Measurements from ENCODE around the gene WDFY2. TPM values are rescaled to one million over a fixed set of nuclear protein-coding genes. Genes with fewer than 3 reads are reported as not detected.

WDFY2 gene
- total RNA-seq, 1 donor from 2014 or later: 11.1 TPM

DNA sequence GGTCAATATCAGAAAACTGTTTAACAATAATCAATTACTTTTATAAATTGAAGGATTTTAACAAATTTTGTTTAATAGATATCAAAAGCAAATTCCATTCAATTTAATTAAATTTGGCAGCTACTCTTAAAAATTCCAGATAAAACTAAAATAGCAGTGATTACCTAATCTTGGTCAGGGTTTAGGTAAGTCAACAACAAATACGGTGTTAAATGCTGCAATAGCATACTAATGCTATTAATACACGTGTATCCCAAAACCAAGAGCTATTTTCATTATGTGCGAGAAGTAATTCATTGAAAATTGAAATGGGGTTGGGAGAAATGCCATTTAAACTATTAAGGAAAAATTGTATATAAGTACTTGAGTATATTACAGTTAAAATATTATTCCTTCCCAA lies 114.1 kb downstream of the WDFY2 start:
- no peaks in the 10 kb centered on the region for H3K27me3 ChIP-seq (ENCODE audit: control insufficient read depth, insufficient read depth, low read length)
- no peak for DNase-seq (ENCODE audit: low read depth)
- TF ChIP-seq CTCF (IDR thresholded peaks at IDR 0.05; ENCODE audit: insufficient read depth, low read length, poor library complexity, severe bottlenecking): no peak
- no peaks in the 10 kb centered on the region for H3K36me3 ChIP-seq (ENCODE audit: control insufficient read depth, insufficient read depth, low read length)
- no peak overlapping the region for H3K4me3 ChIP-seq (ENCODE audit: low read depth, low read length)

GRCh38 chr13:51704399-51705313 lies 120.4 kb downstream of the WDFY2 start:
- H3K4me3 ChIP-seq (ENCODE audit: low read depth, low read length): no peak overlapping the region
- no peak for DNase-seq (ENCODE audit: low read depth)
- TF ChIP-seq CTCF (IDR thresholded peaks at IDR 0.05; ENCODE audit: insufficient read depth, low read length, poor library complexity, severe bottlenecking): no peak
- H3K27me3 ChIP-seq (ENCODE audit: control insufficient read depth, insufficient read depth, low read length): no peaks in the 10 kb centered on the region
- H3K36me3 ChIP-seq (ENCODE audit: control insufficient read depth, insufficient read depth, low read length): no peaks in the 10 kb centered on the region

DNA sequence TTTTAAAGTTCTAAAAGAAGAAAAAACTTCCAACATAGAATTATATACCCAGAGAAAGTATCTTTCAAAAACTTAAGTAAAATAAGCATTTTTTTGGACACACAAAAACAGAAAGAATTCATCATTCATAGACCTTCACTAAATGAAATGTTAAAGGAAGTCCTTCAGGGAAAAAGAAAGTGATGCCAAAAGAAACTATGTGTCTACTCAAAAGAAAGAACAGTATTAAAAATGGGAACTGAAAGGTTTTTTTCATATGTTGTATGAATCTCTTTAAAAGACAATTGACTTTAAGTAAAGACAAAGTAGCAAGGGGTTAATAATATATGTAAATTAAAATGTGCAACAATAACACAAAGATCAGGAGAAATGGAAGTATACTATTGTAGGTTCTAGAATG lies 123.2 kb downstream of the WDFY2 start:
- DNase-seq (ENCODE audit: low read depth): no peak
- no peaks in the 10 kb centered on the region for H3K36me3 ChIP-seq (ENCODE audit: control insufficient read depth, insufficient read depth, low read length)
- no peak for TF ChIP-seq CTCF (IDR thresholded peaks at IDR 0.05; ENCODE audit: insufficient read depth, low read length, poor library complexity, severe bottlenecking)

DNA sequence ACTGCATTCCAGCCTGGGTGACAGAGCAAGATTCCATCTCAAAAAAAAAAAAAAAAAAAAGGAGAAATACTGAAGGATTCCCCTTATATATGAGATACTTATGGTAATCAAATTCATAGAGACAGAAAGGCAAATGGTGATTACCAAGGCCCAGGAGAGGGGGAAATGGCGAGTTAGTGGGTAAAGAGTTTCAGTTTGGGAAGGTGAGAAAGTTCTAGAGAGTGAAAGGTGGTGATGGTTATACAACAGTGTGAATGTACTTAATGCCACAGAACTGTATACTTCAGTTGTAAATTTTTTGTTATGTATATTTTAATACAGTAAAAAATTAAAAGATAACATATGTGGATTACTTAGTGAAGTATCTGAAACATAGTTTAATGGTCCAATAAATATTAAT lies 129.5 kb downstream of the WDFY2 start:
- Histone ChIP-seq H3K36me3 (ENCODE audit: control insufficient read depth, insufficient read depth, low read length) (no peaks in the 10 kb centered on the region), H3K27me3 (ENCODE audit: control insufficient read depth, insufficient read depth, low read length) (no peaks in the 10 kb centered on the region)
- TF ChIP-seq CTCF (IDR thresholded peaks at IDR 0.05; ENCODE audit: insufficient read depth, low read length, poor library complexity, severe bottlenecking): no peak

More for the DNA sequence above, 123.2 kb downstream of the WDFY2 start:
- Histone ChIP-seq H3K27me3 (ENCODE audit: control insufficient read depth, insufficient read depth, low read length) (no peaks in the 10 kb centered on the region), H3K4me3 (ENCODE audit: low read depth, low read length) (no peak overlapping the region)

DNA sequence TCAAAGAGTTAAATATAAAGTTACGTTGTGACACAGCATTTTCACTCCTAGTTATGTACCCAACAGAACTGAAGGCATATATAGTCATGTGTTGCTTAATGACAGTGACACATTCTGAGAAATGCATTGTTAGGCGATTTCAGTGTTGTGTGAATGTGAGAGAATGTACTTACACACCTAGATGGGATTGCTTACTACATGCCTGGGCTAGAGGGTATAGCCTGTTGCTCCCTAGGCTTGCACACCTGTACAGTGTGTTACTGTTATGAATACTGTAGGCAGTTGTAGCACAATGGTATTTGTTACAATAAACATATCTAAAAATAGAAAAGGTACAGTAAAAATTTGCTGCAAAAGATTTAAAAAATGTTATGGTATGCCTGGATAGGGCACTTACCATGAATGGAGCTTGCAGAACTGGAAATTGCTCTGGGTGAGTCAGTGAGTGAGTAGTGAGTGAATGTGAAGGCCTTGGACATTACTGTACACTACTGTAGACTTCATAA lies 130.5 kb downstream of the WDFY2 start:
- no peaks in the 10 kb centered on the region for H3K36me3 ChIP-seq (ENCODE audit: control insufficient read depth, insufficient read depth, low read length)
- no peaks in the 10 kb centered on the region for H3K27me3 ChIP-seq (ENCODE audit: control insufficient read depth, insufficient read depth, low read length)
- no peak overlapping the region for H3K4me3 ChIP-seq (ENCODE audit: low read depth, low read length)
- no peak for TF ChIP-seq CTCF (IDR thresholded peaks at IDR 0.05; ENCODE audit: insufficient read depth, low read length, poor library complexity, severe bottlenecking)
- DNase-seq (ENCODE audit: low read depth): no peak

More for the DNA sequence above, 129.5 kb downstream of the WDFY2 start:
- H3K4me3 ChIP-seq (ENCODE audit: low read depth, low read length): no peak overlapping the region
- no peak for DNase-seq (ENCODE audit: low read depth)
